ENCODE data around the gene RPTOR.

- TF ChIP-seq CTCF (IDR thresholded peaks at IDR 0.05), result no peak
- no peak for TF ChIP-seq POLR2A (IDR thresholded peaks at IDR 0.05)
Measured at GRCh38 chr17:80725517-80725916, 180.9 kb downstream of the RPTOR start.
